Measurements from ENCODE around the gene ZNF574.

DNA sequence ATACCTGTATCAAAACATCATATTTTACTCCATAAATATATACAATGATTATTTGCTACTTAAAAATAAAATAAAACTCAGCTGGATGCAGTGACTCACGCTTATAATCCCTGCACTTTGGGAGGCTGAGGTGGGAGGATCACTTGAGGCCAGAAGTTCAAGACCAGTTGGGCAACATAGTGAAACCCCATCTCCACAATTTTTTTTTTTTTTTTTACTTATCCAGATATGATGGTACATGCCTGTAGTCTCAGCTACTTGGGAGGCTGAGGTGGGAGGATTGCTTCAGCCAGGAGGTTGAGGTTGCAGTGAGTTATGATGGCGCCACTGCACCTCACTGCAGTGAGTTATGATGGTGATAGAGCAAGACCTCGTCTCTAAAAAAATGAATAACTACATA is 33.9 kb downstream of the ZNF574 start:
- TF ChIP-seq, protein P1, sequence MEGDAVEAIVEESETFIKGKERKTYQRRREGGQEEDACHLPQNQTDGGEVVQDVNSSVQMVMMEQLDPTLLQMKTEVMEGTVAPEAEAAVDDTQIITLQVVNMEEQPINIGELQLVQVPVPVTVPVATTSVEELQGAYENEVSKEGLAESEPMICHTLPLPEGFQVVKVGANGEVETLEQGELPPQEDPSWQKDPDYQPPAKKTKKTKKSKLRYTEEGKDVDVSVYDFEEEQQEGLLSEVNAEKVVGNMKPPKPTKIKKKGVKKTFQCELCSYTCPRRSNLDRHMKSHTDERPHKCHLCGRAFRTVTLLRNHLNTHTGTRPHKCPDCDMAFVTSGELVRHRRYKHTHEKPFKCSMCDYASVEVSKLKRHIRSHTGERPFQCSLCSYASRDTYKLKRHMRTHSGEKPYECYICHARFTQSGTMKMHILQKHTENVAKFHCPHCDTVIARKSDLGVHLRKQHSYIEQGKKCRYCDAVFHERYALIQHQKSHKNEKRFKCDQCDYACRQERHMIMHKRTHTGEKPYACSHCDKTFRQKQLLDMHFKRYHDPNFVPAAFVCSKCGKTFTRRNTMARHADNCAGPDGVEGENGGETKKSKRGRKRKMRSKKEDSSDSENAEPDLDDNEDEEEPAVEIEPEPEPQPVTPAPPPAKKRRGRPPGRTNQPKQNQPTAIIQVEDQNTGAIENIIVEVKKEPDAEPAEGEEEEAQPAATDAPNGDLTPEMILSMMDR (IDR thresholded peaks at IDR 0.05), result no peak
- TF ChIP-seq POLR2A (IDR thresholded peaks at IDR 0.05), result no peak
